GM19468 (cell line): ENCODE results near the gene NRCAM.

Experiments
- ATAC-seq: cut with Tn5 transposase; IDR thresholded peaks from one replicate; pipeline ENCODE4 v1.9.1; 2021; ENCODE audit warnings: mild to moderate bottlenecking, moderate library complexity, moderate number of reproducible peaks; ENCODE audit not compliant: unreplicated experiment; ENCODE audit errors: extremely low read depth

NRCAM gene

DNA sequence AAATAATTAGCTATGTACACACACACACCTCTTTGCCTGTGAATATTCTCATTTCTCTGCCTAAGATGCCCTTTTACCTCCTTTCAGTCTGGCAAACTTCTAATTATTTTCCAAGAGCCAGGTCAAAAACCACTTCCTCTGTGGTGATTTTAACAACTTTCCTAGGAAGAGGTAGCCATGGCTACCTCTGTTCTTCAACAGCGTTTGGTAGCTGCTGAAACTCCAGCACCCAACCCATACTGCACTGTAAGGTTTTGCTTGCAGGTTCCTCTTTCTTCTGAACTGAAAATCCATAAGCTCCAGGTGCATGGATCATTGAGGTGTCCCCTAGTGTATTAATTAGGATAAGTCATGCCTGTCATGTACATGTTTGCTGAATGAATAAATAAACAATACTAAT lies 25.6 kb downstream of the NRCAM start:
- no peak for ATAC-seq

DNA sequence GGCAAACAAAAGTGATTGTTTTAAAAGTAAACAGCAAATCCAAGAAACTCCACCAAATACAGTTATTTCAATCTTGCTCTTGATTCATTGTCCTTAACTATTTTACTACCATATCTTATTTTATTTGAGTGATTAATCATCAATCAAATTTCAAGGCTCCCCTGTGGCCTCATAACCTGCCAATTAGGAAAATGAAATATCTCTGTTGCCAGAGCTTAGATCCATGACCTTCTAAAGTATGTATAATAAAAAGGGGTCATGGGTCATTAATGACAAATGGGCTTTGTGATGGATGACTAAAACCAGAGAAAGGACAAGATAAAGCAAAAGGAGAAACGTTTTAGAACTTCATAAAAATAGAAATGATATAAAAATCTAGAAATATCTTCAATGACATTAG lies 28.5 kb downstream of the NRCAM start:
- ATAC-seq = no peak

DNA sequence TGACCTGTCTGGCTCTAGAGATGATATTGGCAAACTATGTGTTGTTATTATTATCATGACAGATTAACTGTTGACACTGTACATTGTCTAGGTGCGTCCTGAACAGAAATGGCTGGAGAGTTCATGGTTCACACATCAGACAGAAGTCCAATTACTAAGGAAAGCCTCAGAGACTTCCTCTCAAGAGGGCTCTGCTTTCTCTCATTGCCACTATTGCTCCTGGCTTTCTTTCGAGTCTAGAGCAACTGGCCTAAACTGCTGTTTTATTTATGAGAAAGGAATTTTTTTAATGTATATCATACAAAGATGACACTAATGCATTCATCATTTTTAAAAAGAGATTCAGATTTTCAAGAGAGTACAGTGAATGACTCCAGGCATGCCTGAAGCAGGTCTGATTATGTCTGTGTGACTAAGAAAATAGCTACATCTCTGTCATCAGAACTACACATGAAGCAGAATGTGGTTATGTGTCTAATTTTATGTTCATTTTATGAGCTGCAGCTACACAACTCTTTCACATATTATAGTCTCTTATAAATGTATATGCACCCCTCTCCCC lies 30.4 kb downstream of the NRCAM start:
- ATAC-seq = no peak

DNA sequence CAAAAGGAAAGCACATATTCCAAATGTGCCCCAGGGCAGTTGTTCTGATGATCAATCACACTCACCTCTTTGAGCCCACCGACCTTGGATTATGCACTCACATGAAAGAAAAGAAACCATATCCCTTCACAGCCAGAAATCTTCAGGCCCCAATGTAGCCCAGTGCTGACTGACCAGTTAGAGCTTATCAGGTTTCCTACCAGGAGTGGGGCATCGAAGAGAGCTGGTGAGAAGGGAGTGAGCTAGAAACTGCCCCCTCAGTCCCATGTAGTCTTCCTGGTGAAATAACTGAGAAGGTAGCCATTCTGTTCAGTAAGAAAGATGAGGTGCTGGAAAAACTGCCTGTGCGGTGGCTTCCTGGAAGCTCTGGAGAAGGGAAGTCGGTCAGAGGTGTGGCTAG lies 32.2 kb downstream of the NRCAM start:
- ATAC-seq = no peak

DNA sequence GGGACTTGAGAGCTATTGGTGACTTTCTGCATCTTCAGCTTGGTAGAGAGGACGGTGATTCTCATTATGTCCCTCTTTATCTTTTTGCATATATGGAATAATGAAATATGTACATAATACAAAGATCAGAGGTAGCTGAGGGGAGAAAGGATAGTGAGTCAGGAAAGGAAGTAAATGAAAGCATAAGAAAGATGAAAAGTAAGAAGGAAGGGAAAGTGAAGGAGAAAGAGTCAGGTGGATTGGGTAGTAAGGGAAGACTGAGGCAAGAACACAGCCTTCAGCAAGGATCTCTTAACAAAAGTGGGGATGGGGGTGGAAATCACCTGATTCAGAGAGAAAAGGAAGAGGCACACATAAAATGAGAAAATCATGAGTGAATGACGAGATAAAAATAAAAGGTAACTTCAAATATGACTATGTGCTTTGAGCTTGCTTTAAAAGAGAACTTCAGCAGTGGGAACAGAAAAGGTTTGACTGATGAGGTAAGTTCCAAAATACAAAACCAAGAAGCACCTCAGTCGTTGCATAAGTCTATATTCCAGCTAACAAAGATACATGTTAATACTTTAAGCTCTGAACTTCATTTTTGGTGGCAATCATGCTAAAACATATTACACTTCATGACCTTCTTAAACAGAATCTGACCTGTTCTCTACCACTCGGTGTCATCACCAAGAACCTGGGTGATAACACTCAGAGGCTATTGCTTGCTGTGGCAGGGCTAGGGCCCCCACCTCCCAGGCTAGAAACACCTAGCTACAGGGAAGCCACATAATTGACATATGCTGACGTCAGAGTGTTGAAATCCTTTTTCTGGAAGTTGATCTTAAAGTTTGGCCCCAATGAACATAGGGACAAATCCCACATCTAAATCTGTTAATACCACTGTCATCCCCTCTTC lies 32.9 kb downstream of the NRCAM start:
- ATAC-seq = no peak

DNA sequence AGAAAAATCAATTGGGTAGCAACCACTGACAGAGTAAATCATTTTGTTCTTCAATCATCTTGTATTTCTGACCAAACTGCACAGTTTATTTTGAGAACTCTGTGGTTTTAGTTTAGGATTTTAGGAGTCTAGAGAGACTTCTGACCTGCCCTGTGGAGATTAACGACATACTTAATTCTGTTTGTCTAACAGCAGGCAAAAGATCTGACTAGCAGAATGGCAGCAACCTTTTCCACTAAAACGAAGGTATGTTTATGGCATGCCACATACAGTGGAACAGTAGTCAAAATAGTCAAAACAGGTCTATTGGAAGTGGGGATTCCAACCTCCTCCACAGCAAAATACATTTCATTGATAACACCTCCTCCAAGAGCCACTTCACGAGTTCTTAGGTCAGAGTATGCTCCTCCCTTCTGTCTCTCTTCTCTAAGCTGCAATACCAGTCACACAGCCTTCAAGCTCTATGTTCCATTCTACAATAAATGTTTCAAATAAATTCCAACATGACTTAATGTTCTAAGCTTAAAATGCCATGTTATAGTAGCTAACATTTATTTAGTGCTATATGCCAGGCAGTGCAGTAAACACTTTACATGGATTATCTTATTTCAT lies 34.4 kb downstream of the NRCAM start:
- no peak for ATAC-seq

DNA sequence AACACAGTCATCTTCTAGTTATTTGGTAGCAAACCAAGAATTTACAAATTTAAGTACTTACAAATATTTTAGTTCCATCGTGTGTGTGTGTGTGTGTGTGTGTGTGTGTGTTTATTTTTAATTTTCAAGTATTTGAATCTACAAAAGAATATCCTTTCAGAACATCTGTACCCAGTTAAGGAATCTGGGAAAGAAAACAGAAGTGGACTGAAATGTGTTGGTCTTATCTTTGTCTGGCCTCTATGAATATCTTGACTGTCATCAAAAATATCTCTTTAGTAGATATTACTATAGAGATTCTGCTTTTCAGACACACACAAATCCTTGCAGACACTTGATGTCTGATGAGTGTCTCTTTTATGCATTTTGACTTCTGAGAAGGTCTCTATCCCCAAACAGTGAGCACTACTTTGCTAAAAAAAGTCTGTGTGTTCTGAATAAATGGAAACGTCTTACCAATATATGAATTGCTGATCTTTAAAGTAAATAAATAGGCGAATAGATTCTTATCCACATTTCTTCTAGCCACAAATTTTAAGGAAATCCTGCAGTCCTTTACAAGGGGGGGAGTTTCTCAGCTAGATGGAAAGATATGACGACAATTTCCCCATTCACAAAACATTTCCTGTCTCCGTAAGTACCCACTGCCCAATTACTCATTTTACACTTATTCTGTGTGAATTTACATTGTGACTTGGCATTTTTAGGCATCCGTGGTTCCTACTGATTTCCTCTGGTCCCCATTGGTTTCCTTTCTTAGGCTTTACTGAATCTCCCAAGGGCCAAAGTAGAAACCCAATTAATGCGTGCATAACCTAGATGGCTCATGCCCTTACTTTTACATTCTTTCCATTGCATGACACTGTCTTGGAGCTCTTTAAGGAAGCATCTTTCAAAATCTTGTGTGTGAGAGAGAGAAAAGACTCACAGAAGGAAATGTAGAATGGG lies 36.0 kb downstream of the NRCAM start:
- ATAC-seq = no peak

DNA sequence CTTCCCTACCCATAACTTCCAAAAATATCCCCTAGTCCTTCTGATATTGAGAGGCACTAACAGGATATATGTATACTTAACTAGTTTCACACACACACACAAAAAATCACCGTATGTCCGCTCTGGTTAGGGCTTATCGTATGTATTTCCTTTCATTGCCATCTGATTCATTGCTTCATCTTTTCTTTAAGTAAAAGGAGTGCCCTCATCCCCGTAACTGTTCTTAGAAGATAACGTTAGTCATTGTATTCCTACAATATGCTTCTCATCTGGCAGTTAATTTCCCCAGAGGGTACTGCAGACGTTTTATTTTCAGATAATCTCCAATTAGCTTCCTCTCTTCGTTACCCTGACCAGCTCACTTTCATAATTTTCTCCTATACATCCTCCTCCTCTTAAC lies 37.3 kb downstream of the NRCAM start:
- no peak for ATAC-seq

DNA sequence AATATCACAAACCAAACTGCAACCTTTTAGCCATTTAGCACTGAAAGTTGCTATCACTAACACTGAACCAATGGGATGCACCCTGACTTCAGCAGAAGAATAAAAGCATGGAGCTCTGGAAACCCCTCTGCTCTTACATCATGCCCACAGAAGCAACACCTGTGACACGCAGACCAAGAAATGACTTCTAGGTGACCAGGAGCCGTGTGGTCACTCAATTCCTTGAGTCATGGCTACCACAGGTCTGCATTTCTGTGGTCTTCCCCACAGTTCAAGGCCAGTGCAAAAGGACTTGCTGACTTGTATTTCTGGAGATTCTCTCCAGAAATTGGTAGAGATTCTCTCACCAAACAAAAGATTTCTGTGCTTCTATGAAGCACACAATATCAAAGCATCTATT lies 38.3 kb downstream of the NRCAM start:
- no peak for ATAC-seq

DNA sequence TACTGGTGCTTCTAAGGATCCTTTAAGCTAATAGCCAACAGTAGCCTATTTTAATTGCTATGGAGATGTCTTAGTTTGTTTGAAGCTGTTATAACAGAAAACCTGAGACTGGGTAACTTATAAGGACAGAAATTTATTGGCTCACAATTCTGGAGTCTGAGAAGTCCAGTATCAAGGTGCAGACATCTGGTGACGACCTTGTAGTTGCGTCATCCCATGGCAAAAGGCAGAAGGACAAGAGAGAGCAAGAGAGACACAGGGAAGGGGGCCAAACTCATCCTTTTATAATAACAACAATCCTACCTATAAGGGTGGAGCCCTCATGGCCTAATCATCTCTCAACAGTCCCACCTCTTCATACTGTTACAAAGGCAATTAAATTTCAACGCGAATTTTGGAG lies 39.1 kb downstream of the NRCAM start:
- ATAC-seq = no peak

DNA sequence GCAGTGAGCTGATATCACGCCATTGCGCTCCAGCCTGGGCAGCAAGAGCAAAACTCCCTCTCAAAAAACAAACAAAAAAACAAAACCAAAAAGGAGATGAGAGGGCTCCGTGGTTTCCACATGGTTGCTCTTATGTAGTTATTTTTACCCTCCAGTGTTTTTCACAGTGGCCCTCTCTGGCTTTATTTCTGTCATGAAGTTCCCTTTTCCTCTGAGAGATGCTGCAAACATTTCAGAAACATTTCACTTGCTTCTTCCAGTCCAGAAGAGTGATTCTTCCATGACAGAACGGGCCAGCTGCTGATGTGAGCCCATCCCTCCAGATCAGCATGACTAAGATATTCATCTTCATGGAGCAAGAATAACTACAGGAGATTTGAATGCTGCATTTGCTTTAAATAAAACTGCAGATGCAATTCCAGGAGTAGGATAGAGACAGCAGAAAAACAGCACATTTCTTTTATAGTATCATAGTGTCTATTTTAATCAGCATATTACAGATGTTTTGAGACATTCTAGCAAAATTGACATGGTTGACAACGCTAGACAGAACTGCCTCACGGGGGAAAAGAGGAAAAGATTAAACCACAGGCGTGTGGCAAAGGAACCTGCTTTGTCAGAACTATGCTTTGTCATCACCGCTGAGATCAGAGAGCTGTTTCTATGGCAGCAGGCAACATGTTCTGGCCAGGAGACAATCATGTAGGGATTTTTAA lies 40.3 kb downstream of the NRCAM start:
- peak; percentile 47 for ATAC-seq

DNA sequence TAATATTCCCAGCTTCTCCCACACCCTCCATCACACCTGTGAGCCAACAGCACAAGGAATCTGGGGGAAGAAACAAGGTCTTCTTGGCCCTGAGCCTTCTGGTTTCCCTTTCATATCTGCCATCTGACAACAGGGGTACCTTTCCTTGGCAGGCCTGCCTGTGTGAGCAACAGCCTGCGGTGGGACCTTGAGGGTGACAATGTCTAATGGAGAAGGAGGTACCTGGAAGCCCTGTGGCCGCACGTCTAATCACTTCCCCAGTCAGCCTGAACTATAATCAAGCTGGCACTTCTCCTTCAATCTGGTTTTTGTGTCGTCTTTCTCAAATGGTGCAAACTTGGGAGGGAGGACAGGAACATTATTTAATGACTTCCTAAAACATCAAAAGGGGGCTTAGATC lies 41.2 kb downstream of the NRCAM start:
- ATAC-seq = no peak

DNA sequence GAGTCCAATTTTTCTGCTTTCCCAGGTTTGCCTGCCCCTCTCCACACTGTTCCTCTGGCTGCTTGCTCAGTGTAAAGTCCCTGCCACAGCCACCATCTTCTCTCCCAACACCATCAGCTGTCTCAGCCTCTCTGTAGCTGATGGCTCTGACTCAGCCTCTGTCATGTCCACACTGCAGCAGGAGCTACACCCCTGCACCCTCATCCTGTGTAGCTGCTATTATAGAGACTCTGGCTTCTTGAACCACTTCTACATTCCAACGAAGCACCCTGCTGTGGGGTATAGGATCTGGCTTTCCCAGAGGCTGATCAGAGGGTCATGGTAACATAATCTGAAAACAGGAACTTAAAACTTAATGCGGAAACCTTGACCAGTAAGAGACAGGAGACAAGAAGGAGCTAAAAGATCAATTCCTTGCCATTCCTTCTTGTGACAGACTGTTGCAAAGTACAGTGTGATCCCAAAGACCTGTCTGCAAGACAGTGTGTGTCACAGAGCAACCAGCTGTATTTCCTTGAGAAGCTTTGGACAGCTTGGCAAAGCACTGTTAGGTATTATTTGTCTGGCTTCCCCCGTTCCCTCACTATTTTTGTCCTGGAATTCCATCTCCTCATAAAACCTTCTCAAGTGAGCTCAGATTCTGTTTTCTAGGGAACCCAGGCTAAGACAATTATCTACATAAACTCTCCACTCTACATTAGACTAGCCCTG lies 42.3 kb downstream of the NRCAM start:
- no peak for ATAC-seq

DNA sequence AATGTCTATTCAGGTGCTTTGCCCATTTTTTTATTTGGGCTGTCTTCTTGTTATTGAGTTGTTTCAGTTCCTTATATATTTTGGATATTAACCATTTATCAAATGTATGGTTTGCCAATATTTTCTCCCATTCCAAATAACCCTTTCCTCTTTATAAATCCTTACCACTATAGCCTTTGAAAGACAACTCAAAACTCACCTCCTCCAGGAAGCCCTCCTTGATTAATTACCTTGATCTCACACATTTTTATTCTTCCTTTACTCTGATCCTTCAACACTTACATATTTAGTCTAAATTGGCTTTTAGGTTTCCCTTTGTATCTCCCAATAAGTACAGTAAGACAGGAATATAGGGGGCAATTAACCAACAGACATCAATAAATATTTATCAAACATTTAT lies 42.9 kb downstream of the NRCAM start:
- no peak for ATAC-seq

DNA sequence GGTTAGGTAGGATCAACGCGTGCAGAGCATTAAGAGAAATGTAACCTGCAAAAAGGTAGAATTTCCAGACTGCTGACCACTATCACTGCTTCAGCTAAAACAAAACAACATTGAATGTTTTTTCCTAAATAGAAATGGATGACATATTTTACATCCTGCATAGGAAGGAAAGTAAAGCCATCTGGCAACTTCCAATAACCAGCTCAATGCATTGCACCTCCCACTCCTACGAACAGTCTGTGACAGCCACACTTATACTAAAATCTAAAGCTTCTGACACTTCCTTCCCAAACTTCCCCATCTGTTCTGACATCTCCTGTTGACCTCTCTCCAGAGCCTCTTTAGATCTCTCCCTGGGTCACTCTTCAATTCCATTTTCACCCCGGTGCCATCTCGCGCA lies 47.1 kb downstream of the NRCAM start:
- no peak for ATAC-seq

DNA sequence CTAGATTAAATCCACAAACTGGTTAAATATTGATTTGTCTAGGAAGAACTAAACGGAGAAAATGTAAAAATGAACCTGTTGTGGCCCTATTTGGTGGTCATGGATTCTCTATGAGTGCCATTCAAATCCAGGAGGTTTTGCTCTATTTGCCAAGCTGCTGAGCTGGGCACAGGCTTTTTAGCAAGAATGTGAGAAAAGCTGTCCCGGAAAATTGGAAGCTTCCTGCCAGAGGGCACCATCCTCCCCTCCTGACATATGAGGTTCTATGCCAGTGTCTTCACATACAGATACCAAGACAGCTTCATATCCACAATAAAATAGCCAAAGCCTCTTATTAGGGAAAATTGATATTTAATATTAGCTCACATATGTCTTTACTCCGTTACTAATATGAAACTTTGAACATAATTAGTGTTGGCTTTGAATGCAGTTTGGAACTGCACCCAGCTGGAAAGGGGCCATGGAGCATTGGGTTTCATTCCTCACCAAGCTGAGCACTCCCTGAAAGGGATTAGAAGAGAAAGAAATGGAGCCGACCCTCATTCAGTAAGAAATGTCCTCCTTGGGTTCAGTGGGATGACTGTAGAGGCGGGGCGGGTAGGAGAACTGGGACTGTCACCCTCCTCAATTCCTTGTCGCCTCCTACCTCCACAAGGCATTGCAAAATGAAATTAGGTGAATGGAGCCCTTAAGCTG lies 47.8 kb downstream of the NRCAM start:
- ATAC-seq = no peak

DNA sequence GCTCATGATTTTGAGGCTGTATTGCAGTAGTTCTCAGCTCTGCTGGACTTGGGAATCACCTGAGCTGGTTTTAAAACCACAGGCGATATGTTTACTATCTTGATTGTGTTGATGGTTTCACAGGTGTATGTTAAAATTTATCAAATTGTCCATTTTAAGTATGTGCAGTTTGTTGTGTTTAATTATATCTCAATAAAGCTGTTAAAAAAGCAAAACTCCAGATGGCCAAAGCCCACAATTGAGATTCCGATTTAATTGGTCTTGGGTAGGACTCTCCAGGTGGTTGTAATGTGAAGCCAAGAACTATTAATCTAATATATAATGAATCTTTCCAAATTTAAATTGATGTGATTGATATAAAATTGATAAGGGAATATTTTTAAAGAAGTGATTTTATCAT lies 48.6 kb downstream of the NRCAM start:
- ATAC-seq = no peak

DNA sequence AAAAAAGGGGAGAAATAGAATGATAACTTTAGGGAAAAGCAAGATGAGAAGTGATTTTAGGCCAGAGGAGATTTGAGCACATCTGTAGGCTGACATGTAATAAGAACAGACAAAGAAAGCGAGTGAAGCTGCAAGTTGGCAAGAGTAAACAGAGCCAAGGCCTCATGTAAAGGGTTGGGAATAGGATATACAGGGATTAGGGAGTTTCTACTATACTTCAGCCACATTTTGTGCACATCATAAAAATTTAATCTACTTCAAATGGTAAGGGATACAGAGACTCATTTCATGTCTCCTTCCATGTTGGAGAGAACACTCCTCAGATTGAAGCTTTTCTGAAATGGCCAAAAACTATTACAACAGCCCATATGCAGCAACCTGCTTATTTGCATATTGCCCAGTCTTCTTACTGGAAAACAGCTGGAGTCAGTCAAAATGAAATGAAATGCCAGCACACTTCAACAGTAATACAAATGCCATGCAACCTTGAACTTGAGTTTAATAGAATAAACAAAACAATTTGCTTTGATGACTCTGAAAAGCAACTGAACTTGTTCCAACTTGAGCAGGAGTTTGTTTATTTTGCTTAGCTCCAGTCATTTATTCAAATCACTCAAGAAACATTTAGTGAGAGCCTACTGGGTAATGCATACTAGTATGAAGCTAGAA lies 49.9 kb downstream of the NRCAM start:
- no peak for ATAC-seq
